PC-9 (cell line): ENCODE measurements around the gene LRP8. TPM values are rescaled to one million over a fixed set of nuclear protein-coding genes. Genes with fewer than 3 reads are reported as not detected.

Experiments
- BruUV-seq: library from RNA; stranded (reverse); fragments of 400-500 nt; replicated peaks from 2 replicates; lab custom pipeline; 2021; lab: Mats Ljungman, UMichigan
- CTCF ChIA-PET: fragments of 300-600 bp; sonication (Branson Sonifier 250); formaldehyde crosslinking; loops from one replicate; lab custom pipeline; 2022; ENCODE audit warnings: antibody characterized with exemption; lab: Charles Lee
- POLR2A ChIA-PET: fragments of 300-600 bp; sonication (Branson Sonifier 250); formaldehyde crosslinking; loops from one replicate; lab custom pipeline; 2022; ENCODE audit warnings: antibody characterized with exemption; ENCODE audit not compliant: unreplicated experiment; lab: Charles Lee
- DNase-seq, 2 experiments: peaks; one replicate each; pipeline versions ENCODE4 v3.0.0 to v3.0.0-alpha.2; 2015 to 2022; ENCODE audit warnings: mixed read lengths in 1 of 2
- H2AFZ ChIP-seq: fragments of 200-600 bp; sonication (generic); 2 replicates; pipeline ENCODE4 v1.8.1; 2017; ENCODE audit warnings: antibody characterized with exemption
- H3F3A ChIP-seq: fragments of 200-600 bp; sonication (generic); 2 replicates; pipeline ENCODE4 v1.8.1; 2017; ENCODE audit warnings: antibody characterized with exemption, mild to moderate bottlenecking, low read depth; ENCODE audit not compliant: insufficient read depth
- H3K27ac ChIP-seq: fragments of 200-600 bp; sonication (generic); 2 replicates; pipeline ENCODE4 v1.6.1; 2016; ENCODE audit warnings: mixed run types
- H3K27me3 ChIP-seq: fragments of 200-600 bp; sonication (generic); 2 replicates; pipeline ENCODE4 v1.6.1; 2016; ENCODE audit warnings: low read depth, mixed run types; ENCODE audit not compliant: insufficient read depth
- H3K36me3 ChIP-seq: fragments of 200-600 bp; sonication (generic); 2 replicates; pipeline ENCODE4 v1.6.1; 2016; ENCODE audit warnings: low read depth, mixed run types
- H3K4me1 ChIP-seq: fragments of 200-600 bp; sonication (generic); replicated peaks from 2 replicates; pipeline ENCODE4 v1.6.1; 2016; ENCODE audit warnings: mixed run types; ENCODE audit not compliant: insufficient read depth
- H3K4me2 ChIP-seq: fragments of 200-600 bp; sonication (generic); 2 replicates; pipeline ENCODE4 v1.6.1; 2017; ENCODE audit warnings: mixed run types
- H3K4me3 ChIP-seq: fragments of 200-600 bp; sonication (generic); 2 replicates; pipeline ENCODE4 v1.6.1; 2016; ENCODE audit warnings: mixed run types
- H3K79me2 ChIP-seq: fragments of 200-600 bp; sonication (generic); 2 replicates; pipeline ENCODE4 v1.6.1; 2017; ENCODE audit warnings: low read depth, mixed run types
- H3K9me2 ChIP-seq: fragments of 200-600 bp; sonication (generic); 2 replicates; pipeline ENCODE4 v1.8.1; 2017; ENCODE audit warnings: mild to moderate bottlenecking; ENCODE audit not compliant: insufficient read depth
- H3K9me3 ChIP-seq: fragments of 200-600 bp; sonication (generic); 2 replicates; pipeline ENCODE4 v1.8.1; 2016; ENCODE audit warnings: low read depth; ENCODE audit not compliant: insufficient read depth
- H4K20me1 ChIP-seq: fragments of 200-600 bp; sonication (generic); 2 replicates; pipeline ENCODE4 v1.8.1; 2017; ENCODE audit not compliant: insufficient read depth
- EZH2 ChIP-seq: fragments of 200-600 bp; sonication (generic); IDR thresholded peaks from 2 replicates; pipeline ENCODE4 v1.8.0; 2017; ENCODE audit warnings: antibody characterized with exemption, low read depth
- intact Hi-C: fragments of 100-400 bp; cut with micrococcal nuclease; formaldehyde crosslinking; loops from one replicate; pipeline ENCODE4 v1.10.0; 2022; ENCODE audit not compliant: unreplicated experiment
- total RNA-seq: library from RNA; stranded (reverse); gene quantifications from 2 replicates; pipeline ENCODE4 v1.2.3, GENCODE V29; 2021
- TF ChIP-seq, protein P1 (sequence below): fragments of 200-600 bp; sonication (generic); conservative IDR thresholded peaks from 2 replicates; pipeline ENCODE4 v1.6.1; 2017; ENCODE audit warnings: mixed run types, antibody characterized with exemption, mild to moderate bottlenecking, moderate library complexity

LRP8 gene
- total RNA-seq, 1 experiment from 2014 or later, result 85.3 TPM

DNA sequence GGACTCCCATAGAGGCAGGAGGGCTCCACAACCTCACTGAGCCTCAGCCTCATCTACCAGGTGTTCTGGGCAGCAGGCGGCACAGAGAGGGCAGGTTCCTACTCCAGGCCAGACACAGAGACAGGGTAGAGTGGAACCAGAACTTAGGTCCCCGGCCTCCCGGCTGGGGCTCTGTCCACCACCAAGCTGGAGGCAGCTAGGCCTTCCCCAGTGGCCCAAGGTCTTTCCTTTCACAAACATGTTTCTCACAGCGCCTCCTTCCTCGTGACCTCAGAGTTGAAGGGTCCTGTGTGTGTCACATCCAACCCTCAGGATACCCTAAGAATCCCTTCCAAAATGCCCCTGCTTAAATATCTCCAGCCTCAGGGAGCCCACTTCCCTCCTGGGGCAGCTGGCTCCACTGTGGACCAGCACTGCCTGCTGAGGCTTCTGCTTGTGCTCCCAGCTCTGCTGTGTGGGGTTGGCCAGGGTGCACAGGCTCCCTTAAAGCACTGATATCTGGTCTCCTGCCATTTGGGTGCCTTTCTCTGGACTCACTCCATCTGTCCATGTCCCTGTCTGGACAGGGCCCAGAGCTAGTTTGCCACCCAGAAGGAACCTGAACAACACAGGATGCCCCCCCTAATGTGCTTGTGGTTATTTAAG, 56.3 kb downstream of the LRP8 start:
- Histone ChIP-seq H3K4me2 (no peak overlapping the region), H3K27me3 (no peaks in the 10 kb centered on the region), H2AFZ (no peak overlapping the region), H3K4me3 (no peak overlapping the region), H3F3A (no peaks in the 10 kb centered on the region), H3K79me2 (no peaks in the 10 kb centered on the region), H3K9me2 (no peaks in the 10 kb centered on the region), H3K36me3 (no peaks in the 10 kb centered on the region; the same call in 1 of the 2 replicates), H3K4me1 (peaks cover 14% of the 10 kb centered on the region; the same call in 1 of the 2 replicates), H3K9me3 (no peaks in the 10 kb centered on the region), H4K20me1 (0 out of 2 replicates have a peak, but pooled peaks cover 3% of the 10 kb centered on the region), H3K27ac (no peak overlapping the region)
- intact Hi-C loops, result loop anchor here (10.0 kb wide), 1 partner anchor 203 kb away; no protein-coding TSS in a partner anchor
- ChIA-PET POLR2A (no interaction called here), CTCF (no interaction called here)
- DNase-seq, result no peak
- no TSS peak for BruUV-seq
- no peak for TF ChIP-seq EZH2
- TF ChIP-seq, protein P1, sequence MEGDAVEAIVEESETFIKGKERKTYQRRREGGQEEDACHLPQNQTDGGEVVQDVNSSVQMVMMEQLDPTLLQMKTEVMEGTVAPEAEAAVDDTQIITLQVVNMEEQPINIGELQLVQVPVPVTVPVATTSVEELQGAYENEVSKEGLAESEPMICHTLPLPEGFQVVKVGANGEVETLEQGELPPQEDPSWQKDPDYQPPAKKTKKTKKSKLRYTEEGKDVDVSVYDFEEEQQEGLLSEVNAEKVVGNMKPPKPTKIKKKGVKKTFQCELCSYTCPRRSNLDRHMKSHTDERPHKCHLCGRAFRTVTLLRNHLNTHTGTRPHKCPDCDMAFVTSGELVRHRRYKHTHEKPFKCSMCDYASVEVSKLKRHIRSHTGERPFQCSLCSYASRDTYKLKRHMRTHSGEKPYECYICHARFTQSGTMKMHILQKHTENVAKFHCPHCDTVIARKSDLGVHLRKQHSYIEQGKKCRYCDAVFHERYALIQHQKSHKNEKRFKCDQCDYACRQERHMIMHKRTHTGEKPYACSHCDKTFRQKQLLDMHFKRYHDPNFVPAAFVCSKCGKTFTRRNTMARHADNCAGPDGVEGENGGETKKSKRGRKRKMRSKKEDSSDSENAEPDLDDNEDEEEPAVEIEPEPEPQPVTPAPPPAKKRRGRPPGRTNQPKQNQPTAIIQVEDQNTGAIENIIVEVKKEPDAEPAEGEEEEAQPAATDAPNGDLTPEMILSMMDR, result no peak

DNA sequence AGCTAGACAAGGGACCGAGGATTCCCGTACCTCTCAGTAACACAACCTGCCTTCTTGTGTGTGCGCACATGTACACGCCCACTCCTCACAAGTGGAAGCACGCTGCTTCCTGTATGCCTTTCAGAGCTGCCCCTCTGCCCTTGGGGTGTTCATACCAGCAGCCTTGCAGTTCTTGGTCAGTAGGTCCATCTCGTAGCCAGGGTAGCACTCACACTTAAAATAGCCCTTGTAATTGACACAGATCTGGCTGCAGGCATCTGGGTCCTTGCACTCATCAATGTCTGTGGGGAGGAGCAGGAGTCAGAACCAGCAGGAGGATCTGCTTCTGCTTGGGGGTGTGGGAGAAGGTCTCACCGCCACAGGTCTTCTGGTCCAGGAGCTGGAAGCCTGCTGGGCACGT, 57.0 kb downstream of the LRP8 start:
- H3K27me3 ChIP-seq, result no peaks in the 10 kb centered on the region
- H3K27ac ChIP-seq, result no peak overlapping the region
- no peaks in the 10 kb centered on the region for H3K9me3 ChIP-seq
- no peaks in the 10 kb centered on the region for H3K9me2 ChIP-seq
- no peaks in the 10 kb centered on the region for H3K79me2 ChIP-seq
- H4K20me1 ChIP-seq, result 0 out of 2 replicates have a peak, but pooled peaks cover 3% of the 10 kb centered on the region
- H3F3A ChIP-seq, result no peaks in the 10 kb centered on the region
- TF ChIP-seq, protein P1, result no peak
- no peak for TF ChIP-seq EZH2
- ChIA-PET CTCF (no interaction called here), POLR2A (no interaction called here)
- H3K36me3 ChIP-seq, result no peaks in the 10 kb centered on the region; the same call in 1 of the 2 replicates
- no peak overlapping the region for H3K4me3 ChIP-seq
- no peak for DNase-seq
- peaks cover 14% of the 10 kb centered on the region; the same call in 1 of the 2 replicates for H3K4me1 ChIP-seq
- H3K4me2 ChIP-seq, result no peak overlapping the region
- intact Hi-C loops, result loop anchor here (10.0 kb wide), 1 partner anchor 204 kb away; no protein-coding TSS in a partner anchor
- no TSS peak for BruUV-seq
- no peak overlapping the region for H2AFZ ChIP-seq

DNA sequence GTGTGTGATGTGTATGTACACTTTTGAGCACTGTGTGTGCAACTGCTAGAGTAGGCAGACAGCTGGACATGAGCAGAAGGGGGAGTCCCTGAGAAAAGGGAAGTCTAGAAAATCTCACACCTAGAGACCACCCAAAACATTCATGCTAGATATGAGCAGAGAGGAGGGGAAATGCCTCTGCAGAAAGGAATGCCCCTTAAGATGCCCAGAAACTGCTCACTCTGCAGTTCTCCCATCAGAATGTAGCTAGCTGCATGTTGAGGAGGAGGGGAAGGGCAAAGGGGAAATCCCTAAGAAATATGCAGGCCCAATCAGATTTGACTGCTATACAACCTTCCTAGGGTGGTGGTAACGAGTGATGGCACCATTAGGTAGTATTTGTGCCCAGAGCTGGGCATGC, 57.8 kb downstream of the LRP8 start:
- no peak overlapping the region for H2AFZ ChIP-seq
- intact Hi-C loops, result loop anchor here (10.0 kb wide), 1 partner anchor 205 kb away; no protein-coding TSS in a partner anchor
- no peaks in the 10 kb centered on the region for H3K9me3 ChIP-seq
- no peaks in the 10 kb centered on the region for H3K79me2 ChIP-seq
- no peak for DNase-seq
- no peak for TF ChIP-seq EZH2
- no peaks in the 10 kb centered on the region for H3K27me3 ChIP-seq
- H3K36me3 ChIP-seq, result peaks cover 6% of the 10 kb centered on the region; the same call in 1 of the 2 replicates
- no peak overlapping the region for H3K4me3 ChIP-seq
- H3K4me2 ChIP-seq, result no peak overlapping the region
- no peaks in the 10 kb centered on the region for H3K9me2 ChIP-seq
- POLR2A ChIA-PET, result no interaction called here
- no TSS peak for BruUV-seq
- 0 out of 2 replicates have a peak, but pooled peaks cover 3% of the 10 kb centered on the region for H4K20me1 ChIP-seq
- CTCF ChIA-PET, result interaction anchor here (1.2 kb wide), 1 partner anchor 8 kb away, joined by 12 read pairs; no protein-coding TSS in a partner anchor
- H3F3A ChIP-seq, result no peaks in the 10 kb centered on the region
- H3K27ac ChIP-seq, result no peak overlapping the region
- peaks cover 14% of the 10 kb centered on the region; the same call in 1 of the 2 replicates for H3K4me1 ChIP-seq
